Central memory CD8-positive, alpha-beta T cell (primary cell): ENCODE data around the gene TRERF1.
"Not testable (repeated sequence)": the region's sequence is repeated elsewhere in the genome, so short reads cannot be mapped to it uniquely, and the experiment has no call there.

Source experiments
- ATAC-seq: fragments of 150-1000 bp; cut with Tn5 transposase; replicated peaks from 2 replicates; pipeline ENCODE4 v1.10.0; 2022; ENCODE audit warnings: mild to moderate bottlenecking, moderate FRiP score, moderate number of reproducible peaks; ENCODE audit not compliant: poor library complexity, severe bottlenecking; ENCODE audit errors: extremely low read depth
- DNase-seq, 2 donors: peaks; one replicate each; pipeline ENCODE4 v3.0.0; 2021; ENCODE audit warnings: low spot score in 2 of 2
- H3K27ac Mint-ChIP-seq: one replicate; pipeline ENCODE4 v1.8.0; 2022; ENCODE audit warnings: low read depth, mild to moderate bottlenecking, moderate library complexity, mixed read lengths
- H3K27me3 Mint-ChIP-seq: one replicate; pipeline ENCODE4 v1.8.0; 2022; ENCODE audit warnings: mixed read lengths
- H3K36me3 Mint-ChIP-seq: one replicate; pipeline ENCODE4 v1.8.0; 2022; ENCODE audit warnings: mild to moderate bottlenecking, moderate library complexity, mixed read lengths; ENCODE audit not compliant: insufficient read depth
- H3K4me1 Mint-ChIP-seq: one replicate; pipeline ENCODE4 v1.8.0; 2022; ENCODE audit warnings: mixed read lengths
- H3K4me3 Mint-ChIP-seq: one replicate; pipeline ENCODE4 v1.8.0; 2022; ENCODE audit warnings: mild to moderate bottlenecking, moderate library complexity, mixed read lengths
- H3K9me3 Mint-ChIP-seq: one replicate; pipeline ENCODE4 v1.8.0; 2022; ENCODE audit warnings: mixed read lengths

The TRERF1 gene

GRCh38 chr6:42324656-42325324, 126.9 kb downstream of the TRERF1 start:
- not testable (repeated sequence) for DNase-seq, H3K4me3 Mint-ChIP-seq, ATAC-seq, H3K27ac Mint-ChIP-seq, H3K9me3 Mint-ChIP-seq, H3K36me3 Mint-ChIP-seq, H3K27me3 Mint-ChIP-seq
- H3K4me1 Mint-ChIP-seq, result peaks cover 64% of the 10 kb centered on the region

- no peak for ATAC-seq
- H3K27ac Mint-ChIP-seq, result no peak overlapping the region
Measured at GRCh38 chr6:42322676-42323075, 129.1 kb downstream of the TRERF1 start.

GRCh38 chr6:42321976-42322375, 129.8 kb downstream of the TRERF1 start:
- ATAC-seq, result no peak
- DNase-seq, result no peak
- peak overlapping the region; percentile 57 for H3K27ac Mint-ChIP-seq
- no peak overlapping the region for H3K4me3 Mint-ChIP-seq
- H3K36me3 Mint-ChIP-seq, result peaks cover 13% of the 10 kb centered on the region
- H3K4me1 Mint-ChIP-seq, result peaks cover 64% of the 10 kb centered on the region
- no peaks in the 10 kb centered on the region for H3K27me3 Mint-ChIP-seq
- no peaks in the 10 kb centered on the region for H3K9me3 Mint-ChIP-seq

More at GRCh38 chr6:42322676-42323075, 129.1 kb downstream of the TRERF1 start:
- H3K4me1 Mint-ChIP-seq, result peaks cover 64% of the 10 kb centered on the region
- H3K9me3 Mint-ChIP-seq, result no peaks in the 10 kb centered on the region
- H3K36me3 Mint-ChIP-seq, result peaks cover 11% of the 10 kb centered on the region
- no peak for DNase-seq
- H3K27me3 Mint-ChIP-seq, result no peaks in the 10 kb centered on the region
- H3K4me3 Mint-ChIP-seq, result no peak overlapping the region

DNA sequence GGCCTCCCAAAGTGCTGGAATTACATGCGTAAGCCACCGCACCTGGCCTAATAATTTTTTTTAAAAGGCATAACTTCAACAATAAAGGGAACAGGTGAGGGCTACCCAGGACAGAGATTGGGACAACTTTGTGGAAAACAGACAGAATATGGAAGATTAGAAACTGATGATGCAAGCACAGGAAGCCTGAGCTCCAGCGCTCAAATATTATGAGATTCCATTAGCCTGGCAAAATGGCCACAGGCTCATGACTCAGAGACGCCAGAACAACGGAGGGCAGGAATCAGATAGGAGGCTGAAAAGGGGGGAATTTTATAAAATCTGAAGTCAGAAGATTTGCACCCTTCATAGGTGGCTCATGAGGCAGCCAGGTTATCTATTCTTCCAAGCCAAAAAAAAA, 131.0 kb downstream of the TRERF1 start:
- no peak for ATAC-seq
- H3K4me1 Mint-ChIP-seq, result peaks cover 65% of the 10 kb centered on the region
- DNase-seq, result no peak
- H3K27me3 Mint-ChIP-seq, result no peaks in the 10 kb centered on the region
- peak overlapping the region; percentile 78 for H3K27ac Mint-ChIP-seq
- H3K4me3 Mint-ChIP-seq, result peak overlapping the region; percentile 6
- H3K36me3 Mint-ChIP-seq, result peaks cover 7% of the 10 kb centered on the region
- H3K9me3 Mint-ChIP-seq, result no peaks in the 10 kb centered on the region

DNA sequence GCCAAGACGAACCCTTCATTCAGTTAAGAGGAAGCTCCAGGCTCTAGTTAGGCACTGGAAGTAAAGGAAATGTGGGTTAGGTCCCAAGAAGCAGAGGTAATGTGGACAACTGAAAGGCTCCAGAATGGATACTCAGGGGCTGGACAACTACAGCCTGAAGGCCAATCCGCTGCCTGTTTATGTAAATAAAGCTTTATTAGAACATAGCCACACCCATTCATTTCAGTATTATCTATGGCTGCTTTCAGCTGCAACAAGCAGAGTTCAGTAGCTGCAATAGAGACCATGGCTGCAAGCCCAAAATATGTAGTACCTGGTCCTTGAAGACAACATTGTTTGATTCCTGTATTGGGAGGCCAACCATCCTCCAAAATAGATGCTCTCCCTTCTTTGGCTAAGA, 133.2 kb downstream of the TRERF1 start:
- H3K4me1 Mint-ChIP-seq, result peaks cover 70% of the 10 kb centered on the region
- no peaks in the 10 kb centered on the region for H3K9me3 Mint-ChIP-seq
- no peak overlapping the region for H3K4me3 Mint-ChIP-seq
- peaks cover 7% of the 10 kb centered on the region for H3K36me3 Mint-ChIP-seq
- no peak for DNase-seq
- no peaks in the 10 kb centered on the region for H3K27me3 Mint-ChIP-seq
- ATAC-seq, result no peak
- no peak overlapping the region for H3K27ac Mint-ChIP-seq

DNA sequence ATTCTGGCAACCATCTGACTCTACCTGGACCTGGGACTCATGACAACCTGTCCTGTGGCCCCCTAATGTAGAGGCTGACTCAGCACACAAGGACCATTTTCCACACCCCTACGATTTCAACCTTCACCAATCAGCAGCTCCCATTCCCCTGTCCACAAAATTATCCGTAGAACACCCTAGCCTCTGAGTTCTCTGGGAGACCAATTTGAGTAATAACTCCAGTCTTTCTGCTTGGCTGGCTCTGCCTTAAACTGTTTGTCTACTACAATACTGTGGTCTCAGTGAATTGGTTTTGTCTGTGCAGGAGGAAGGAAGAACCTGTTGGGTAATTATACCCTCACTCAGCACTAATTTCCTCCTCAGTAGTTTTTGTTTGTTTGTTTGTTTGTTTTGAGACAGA, 134.7 kb downstream of the TRERF1 start:
- Mint-ChIP-seq H3K9me3 (no peaks in the 10 kb centered on the region), H3K27me3 (no peaks in the 10 kb centered on the region), H3K36me3 (peaks cover 12% of the 10 kb centered on the region), H3K4me3 (no peak overlapping the region), H3K4me1 (peaks cover 75% of the 10 kb centered on the region), H3K27ac (peak overlapping the region; percentile 26)
- no peak for DNase-seq
- ATAC-seq, result no peak

DNA sequence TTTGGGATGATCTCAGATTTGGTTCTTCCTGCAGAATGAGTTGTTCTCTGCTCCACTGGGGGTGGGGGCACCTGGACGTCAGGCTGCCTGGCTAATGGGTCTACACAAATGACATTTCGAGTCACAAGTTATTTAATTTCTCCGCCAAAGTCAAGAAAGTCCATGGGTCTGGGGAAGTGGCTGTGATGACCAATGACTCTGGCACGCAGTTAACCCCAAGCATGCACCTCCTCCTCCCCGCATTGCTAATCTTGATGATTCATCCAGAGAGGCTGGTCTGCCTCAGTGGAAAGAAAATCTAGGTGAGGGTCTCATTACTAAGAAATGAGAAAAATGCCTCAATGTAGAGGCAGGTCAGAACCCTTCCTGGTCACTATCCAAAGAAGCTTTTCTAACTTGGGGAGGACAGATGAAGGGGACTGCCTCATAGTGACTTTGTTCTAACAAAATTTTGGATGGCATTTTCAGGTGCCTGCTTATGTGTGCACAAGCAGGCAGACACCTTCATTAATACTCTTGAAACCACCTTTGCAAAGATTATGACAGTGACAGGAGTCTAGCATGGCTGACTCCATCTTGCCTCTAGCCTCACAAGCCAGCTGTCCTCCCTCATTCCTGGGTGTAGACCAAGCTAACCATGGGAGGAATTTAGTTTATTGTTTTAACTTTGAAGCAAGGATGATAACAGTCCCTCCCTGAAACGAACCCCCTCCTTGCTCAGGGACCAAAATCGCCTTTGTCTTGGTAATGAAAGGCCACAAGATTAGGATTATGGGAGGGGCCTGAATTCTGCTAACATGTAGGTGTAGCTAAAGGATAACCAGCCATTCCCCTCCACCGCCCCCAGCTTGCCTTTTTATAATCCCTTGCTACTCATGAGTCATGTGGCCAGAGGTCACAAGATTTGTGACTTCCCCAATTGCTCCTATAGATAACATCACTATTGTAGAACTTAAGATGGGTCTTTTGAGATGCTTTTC, 135.4 kb downstream of the TRERF1 start:
- Mint-ChIP-seq H3K27me3 (no peaks in the 10 kb centered on the region), H3K27ac (peak overlapping the region; percentile 26), H3K4me3 (no peak overlapping the region), H3K4me1 (peaks cover 68% of the 10 kb centered on the region), H3K9me3 (no peaks in the 10 kb centered on the region), H3K36me3 (peaks cover 16% of the 10 kb centered on the region)
- DNase-seq, result no peak
- ATAC-seq, result no peak

DNA sequence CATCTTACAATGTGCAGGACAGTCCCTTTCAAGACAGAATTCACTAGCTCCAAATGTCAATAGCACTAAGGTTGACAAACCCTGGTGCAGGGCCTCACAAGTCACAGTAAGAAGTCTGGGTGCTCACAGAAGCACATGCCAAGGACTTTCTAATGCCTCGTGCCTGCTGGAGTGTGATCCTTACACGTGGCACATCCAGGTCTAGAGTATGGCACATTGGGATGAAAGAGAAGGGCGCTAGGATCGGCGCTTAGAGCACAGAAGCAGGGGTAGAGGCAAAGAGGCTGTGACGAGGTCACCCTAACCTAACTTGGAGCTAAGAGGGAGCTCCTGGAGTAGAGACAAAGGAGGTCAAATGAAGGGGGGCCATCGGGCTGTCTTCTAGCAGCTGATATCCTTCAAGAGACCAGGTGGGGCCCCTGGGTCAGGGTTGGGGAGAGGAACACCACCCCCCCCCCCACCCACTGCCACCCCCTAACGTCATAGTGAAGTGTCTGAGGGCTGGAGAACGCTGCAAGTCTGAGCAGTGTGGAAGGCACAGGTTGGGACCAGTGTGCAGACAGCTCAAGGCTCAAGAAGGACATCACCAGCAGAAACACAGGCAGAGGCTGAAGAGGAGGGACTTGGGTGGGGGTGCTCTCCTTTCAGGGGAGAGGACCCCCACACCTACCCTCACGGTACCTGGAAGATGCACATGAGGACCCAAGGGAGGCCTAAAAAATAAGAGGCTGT, 136.3 kb downstream of the TRERF1 start:
- Mint-ChIP-seq H3K9me3 (no peaks in the 10 kb centered on the region), H3K4me3 (no peak overlapping the region), H3K27ac (no peak overlapping the region), H3K27me3 (no peaks in the 10 kb centered on the region), H3K4me1 (peaks cover 65% of the 10 kb centered on the region), H3K36me3 (peaks cover 18% of the 10 kb centered on the region)
- ATAC-seq, result no peak
- no peak for DNase-seq

DNA sequence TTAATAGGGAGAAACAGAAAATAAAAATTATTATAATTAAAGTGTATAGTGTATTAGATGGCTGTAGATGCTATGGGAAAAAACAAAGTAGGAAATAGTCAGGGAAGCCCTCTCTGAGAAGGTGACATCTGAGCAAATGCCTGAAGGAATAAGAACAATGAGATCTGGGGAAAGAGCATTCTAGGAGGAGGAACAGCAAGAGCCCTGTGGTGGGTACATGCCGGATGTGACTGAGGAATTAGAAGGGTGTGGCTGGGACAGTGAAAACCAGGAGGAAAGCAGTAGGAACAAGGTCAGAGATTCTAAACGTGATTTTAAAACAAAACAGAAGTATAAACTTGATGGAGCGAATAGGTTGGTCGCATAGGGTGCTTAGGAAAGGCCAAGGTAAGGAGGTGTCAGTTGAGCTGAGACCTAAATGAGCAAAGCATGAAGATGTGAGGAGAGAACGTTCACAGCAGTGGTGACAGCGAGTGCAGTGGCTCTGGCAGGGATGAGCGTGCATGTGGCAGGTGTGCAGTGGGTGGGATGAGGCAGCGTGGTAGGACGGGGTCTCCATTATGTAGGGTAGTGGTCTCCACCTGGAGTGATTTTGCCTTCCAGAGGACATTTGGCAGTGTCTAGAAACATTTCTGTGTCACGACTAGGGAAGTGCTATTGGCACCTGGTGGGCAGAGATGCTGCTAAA, 137.0 kb downstream of the TRERF1 start:
- H3K4me1 Mint-ChIP-seq, result peaks cover 68% of the 10 kb centered on the region
- no peak overlapping the region for H3K4me3 Mint-ChIP-seq
- no peaks in the 10 kb centered on the region for H3K9me3 Mint-ChIP-seq
- ATAC-seq, result no peak
- H3K36me3 Mint-ChIP-seq, result peaks cover 18% of the 10 kb centered on the region
- H3K27me3 Mint-ChIP-seq, result no peaks in the 10 kb centered on the region
- peak overlapping the region; percentile 6 for H3K27ac Mint-ChIP-seq
- DNase-seq, result no peak

GRCh38 chr6:42313941-42314570, 137.7 kb downstream of the TRERF1 start:
- Mint-ChIP-seq H3K9me3 (no peaks in the 10 kb centered on the region), H3K27me3 (no peaks in the 10 kb centered on the region), H3K4me1 (peaks cover 64% of the 10 kb centered on the region), H3K36me3 (peaks cover 13% of the 10 kb centered on the region), H3K4me3 (no peak overlapping the region), H3K27ac (peak overlapping the region; percentile 6)
- ATAC-seq (no peak), DNase-seq (no peak)

GRCh38 chr6:42313038-42313437, 138.7 kb downstream of the TRERF1 start:
- Mint-ChIP-seq H3K4me1 (peaks cover 65% of the 10 kb centered on the region), H3K27me3 (no peaks in the 10 kb centered on the region), H3K9me3 (no peaks in the 10 kb centered on the region), H3K27ac (no peak overlapping the region), H3K4me3 (no peak overlapping the region), H3K36me3 (peaks cover 13% of the 10 kb centered on the region)
- DNase-seq (no peak), ATAC-seq (no peak)

GRCh38 chr6:42307141-42307470, 144.6 kb downstream of the TRERF1 start:
- H3K27me3 Mint-ChIP-seq, result no peaks in the 10 kb centered on the region
- H3K9me3 Mint-ChIP-seq, result no peaks in the 10 kb centered on the region
- no peak overlapping the region for H3K4me3 Mint-ChIP-seq
- no peak overlapping the region for H3K27ac Mint-ChIP-seq
- no peak for DNase-seq
- H3K36me3 Mint-ChIP-seq, result peaks cover 10% of the 10 kb centered on the region
- no peak for ATAC-seq
- H3K4me1 Mint-ChIP-seq, result peaks cover 52% of the 10 kb centered on the region
